ENCODE data around the gene GATA3.
"Not testable (repeated sequence)": the region's sequence is repeated elsewhere in the genome, so short reads cannot be mapped to it uniquely, and the experiment has no call there.

- TF ChIP-seq POLR2A, CTCF (IDR thresholded peaks at IDR 0.05): not testable (repeated sequence)
Measured at GRCh38 chr10:8031211-8031610, 23.3 kb upstream of the GATA3 start.

Measured in lower leg skin (tissue), 3 donors.